EL (cell line): ENCODE data around the gene P3H2.
"Not testable (repeated sequence)": the region's sequence is repeated elsewhere in the genome, so short reads cannot be mapped to it uniquely, and the experiment has no call there.

Source experiments
- DNase-seq: peaks from one replicate; pipeline ENCODE4 v3.0.0-alpha.2; 2016

Gene P3H2

GRCh38 chr3:189977174-189977573 is 143.5 kb downstream of the P3H2 start:
- no peak for DNase-seq

- DNase-seq: no peak
Observed at GRCh38 chr3:189975391-189975990, 145.2 kb downstream of the P3H2 start.

- DNase-seq: no peak
Observed at GRCh38 chr3:189974359-189974758, 146.3 kb downstream of the P3H2 start.

GRCh38 chr3:189967254-189967865 is 153.3 kb downstream of the P3H2 start:
- DNase-seq: peak; percentile 62

GRCh38 chr3:189966843-189967242 is 153.9 kb downstream of the P3H2 start:
- no peak for DNase-seq

GRCh38 chr3:189964623-189965332 is 155.9 kb downstream of the P3H2 start:
- no peak for DNase-seq

GRCh38 chr3:189962466-189962865 is 158.2 kb downstream of the P3H2 start:
- DNase-seq: no peak

GRCh38 chr3:189961522-189962161 is 159.1 kb downstream of the P3H2 start:
- DNase-seq: peak; percentile 83

- not testable (repeated sequence) for DNase-seq
Observed at GRCh38 chr3:189961086-189961485, 159.6 kb downstream of the P3H2 start.

GRCh38 chr3:189954733-189955665 is 165.7 kb downstream of the P3H2 start:
- DNase-seq: no peak

- no peak for DNase-seq
Observed at GRCh38 chr3:189953551-189953950, 167.1 kb downstream of the P3H2 start.

GRCh38 chr3:189952272-189952671 is 168.4 kb downstream of the P3H2 start:
- DNase-seq: no peak

- no peak for DNase-seq
Observed at GRCh38 chr3:189950258-189950657, 170.4 kb downstream of the P3H2 start.

- no peak for DNase-seq
Observed at GRCh38 chr3:189949580-189949979, 171.1 kb downstream of the P3H2 start.

- no peak for DNase-seq
Observed at GRCh38 chr3:189948724-189949045, 172.0 kb downstream of the P3H2 start.

GRCh38 chr3:189947948-189948723 is 172.6 kb downstream of the P3H2 start:
- peak; percentile 49 for DNase-seq

- no peak for DNase-seq
Observed at GRCh38 chr3:189947068-189947467, 173.6 kb downstream of the P3H2 start.

- no peak for DNase-seq
Observed at GRCh38 chr3:189945935-189946709, 174.6 kb downstream of the P3H2 start.

- DNase-seq: no peak
Observed at GRCh38 chr3:189944285-189945145, 176.2 kb downstream of the P3H2 start.

GRCh38 chr3:189942948-189943347 is 177.7 kb downstream of the P3H2 start:
- no peak for DNase-seq
